ENCODE results near the gene CEACAM1. TPM values are rescaled to one million over a fixed set of nuclear protein-coding genes. Genes with fewer than 3 reads are reported as not detected.
A peak's percentile ranks its signal among the peaks of the same experiment; 100 is the strongest.

CEACAM1 gene
- total RNA-seq, 1 donor from 2014 or later: 13.8 TPM

DNA sequence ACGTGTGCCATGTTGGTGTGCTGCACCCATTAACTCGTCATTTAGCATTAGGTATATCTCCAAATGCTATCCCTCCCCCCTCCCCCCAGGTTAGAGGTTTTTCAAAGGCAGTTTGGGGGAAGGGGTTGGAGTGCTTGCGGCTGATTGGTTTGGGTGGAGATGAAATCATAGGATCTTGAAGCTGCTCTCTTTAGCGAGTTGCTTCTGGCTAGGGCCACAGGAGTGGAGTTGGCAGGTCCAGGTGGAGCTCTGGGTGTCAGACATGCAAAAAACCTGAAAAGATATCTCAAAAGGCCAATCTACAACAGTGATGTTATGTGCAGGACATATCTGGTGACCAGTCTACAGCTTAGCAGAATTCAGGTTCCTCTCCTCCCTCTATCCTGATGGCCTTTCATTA, 52.9 kb downstream of the CEACAM1 start:
- Histone ChIP-seq H3K4me3 (no peak overlapping the region), H3K27me3 (ENCODE audit: low read depth) (no peaks in the 10 kb centered on the region), H3K9me3 (no peaks in the 10 kb centered on the region), H3K36me3 (no peaks in the 10 kb centered on the region), H3K27ac (no peak overlapping the region), H3K4me1 (peaks cover 5% of the 10 kb centered on the region)
- TF ChIP-seq, protein P1, sequence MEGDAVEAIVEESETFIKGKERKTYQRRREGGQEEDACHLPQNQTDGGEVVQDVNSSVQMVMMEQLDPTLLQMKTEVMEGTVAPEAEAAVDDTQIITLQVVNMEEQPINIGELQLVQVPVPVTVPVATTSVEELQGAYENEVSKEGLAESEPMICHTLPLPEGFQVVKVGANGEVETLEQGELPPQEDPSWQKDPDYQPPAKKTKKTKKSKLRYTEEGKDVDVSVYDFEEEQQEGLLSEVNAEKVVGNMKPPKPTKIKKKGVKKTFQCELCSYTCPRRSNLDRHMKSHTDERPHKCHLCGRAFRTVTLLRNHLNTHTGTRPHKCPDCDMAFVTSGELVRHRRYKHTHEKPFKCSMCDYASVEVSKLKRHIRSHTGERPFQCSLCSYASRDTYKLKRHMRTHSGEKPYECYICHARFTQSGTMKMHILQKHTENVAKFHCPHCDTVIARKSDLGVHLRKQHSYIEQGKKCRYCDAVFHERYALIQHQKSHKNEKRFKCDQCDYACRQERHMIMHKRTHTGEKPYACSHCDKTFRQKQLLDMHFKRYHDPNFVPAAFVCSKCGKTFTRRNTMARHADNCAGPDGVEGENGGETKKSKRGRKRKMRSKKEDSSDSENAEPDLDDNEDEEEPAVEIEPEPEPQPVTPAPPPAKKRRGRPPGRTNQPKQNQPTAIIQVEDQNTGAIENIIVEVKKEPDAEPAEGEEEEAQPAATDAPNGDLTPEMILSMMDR (IDR thresholded peaks at IDR 0.05): no peak
- DNase-seq: no peak
- no peak for ATAC-seq
- intact Hi-C loops (cut with DNase I): no loop called here

DNA sequence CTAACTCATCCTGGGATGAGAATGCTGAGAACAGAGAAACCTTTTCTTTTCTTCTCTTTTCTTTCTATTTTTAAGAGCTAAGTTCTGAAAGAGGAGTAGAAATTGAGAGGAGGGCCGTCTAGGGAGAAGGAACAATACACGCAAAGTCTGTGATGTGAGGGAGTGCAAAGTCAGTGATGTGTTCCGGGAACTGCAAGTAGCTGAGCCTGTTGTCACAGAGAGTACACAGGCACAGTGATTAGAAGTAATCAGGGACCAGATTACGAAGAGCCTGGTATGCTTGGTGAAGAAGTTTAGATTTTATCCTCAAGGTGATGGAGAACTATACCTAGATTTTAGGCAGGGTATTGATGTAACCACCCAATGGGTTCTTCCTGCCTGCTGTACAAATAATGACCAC, 53.5 kb downstream of the CEACAM1 start:
- Histone ChIP-seq H3K27ac (no peak overlapping the region), H3K27me3 (ENCODE audit: low read depth) (no peaks in the 10 kb centered on the region), H3K9me3 (no peaks in the 10 kb centered on the region), H3K36me3 (no peaks in the 10 kb centered on the region), H3K4me3 (no peak overlapping the region), H3K4me1 (no peaks in the 10 kb centered on the region)
- intact Hi-C loops (cut with DNase I): no loop called here
- TF ChIP-seq, protein P1 (IDR thresholded peaks at IDR 0.05): no peak
- no peak for DNase-seq
- no peak for ATAC-seq

DNA sequence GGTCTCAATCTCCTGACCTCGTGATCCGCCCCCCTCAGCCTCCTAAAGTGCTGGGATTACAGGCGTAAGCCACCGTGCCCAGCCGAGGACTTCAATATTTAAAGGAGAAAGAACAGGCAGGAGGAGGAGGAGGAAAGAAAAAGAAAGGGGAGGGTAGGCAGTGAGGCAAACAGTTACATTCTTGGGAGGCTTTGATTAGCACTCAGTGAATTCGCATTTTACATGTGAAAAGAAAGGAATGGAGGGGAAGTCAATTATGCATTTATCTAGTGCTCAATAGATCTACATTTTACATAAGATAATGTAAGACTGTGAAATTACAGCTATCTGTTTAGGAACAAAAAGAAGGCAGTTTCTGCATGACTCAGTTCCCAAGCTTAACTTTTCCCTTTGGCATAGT, 54.6 kb downstream of the CEACAM1 start:
- ATAC-seq: no peak
- no peaks in the 10 kb centered on the region for H3K9me3 ChIP-seq
- no peak overlapping the region for H3K27ac ChIP-seq
- no peaks in the 10 kb centered on the region for H3K4me1 ChIP-seq
- H3K27me3 ChIP-seq (ENCODE audit: low read depth): no peaks in the 10 kb centered on the region
- TF ChIP-seq, protein P1 (IDR thresholded peaks at IDR 0.05): no peak
- no peak for DNase-seq
- H3K4me3 ChIP-seq: no peak overlapping the region
- intact Hi-C loops (cut with DNase I): no loop called here
- H3K36me3 ChIP-seq: no peaks in the 10 kb centered on the region

DNA sequence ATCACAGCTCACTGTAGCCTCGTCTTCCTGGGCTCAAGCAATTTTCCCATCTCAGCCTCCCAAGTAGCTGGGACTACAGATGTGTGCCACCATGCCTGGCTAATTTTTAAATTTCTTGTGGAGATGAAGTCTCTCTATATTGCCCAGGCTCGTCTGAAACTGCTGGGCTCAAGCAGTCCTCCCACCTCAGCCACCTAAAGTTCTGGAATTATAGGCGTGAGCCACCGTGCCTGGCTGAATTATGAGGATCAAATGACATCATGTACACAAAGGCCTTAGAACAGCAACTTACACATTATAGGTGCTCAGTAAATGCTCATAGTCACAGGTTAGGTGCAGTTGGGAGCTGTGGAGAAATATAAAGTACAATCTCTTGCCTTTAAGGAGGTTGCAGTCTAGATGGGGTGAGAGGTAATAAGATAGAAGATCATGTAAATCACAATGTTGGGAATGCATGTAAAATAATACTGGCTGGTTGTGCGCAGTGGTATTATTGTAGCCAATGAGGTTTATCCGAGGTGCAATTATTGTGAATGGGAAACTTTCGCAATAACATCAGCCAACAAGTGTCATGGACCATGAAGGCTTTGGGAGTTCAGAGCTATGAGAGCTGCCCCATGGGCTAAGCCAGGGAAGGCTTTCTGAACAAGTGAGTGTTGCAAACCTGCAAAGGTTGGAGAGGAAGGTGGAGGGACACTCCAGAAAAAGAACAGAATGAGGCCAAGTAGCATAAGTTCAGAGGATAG, 55.7 kb downstream of the CEACAM1 start:
- no peak for ATAC-seq
- no peak overlapping the region for H3K27ac ChIP-seq
- intact Hi-C loops (cut with DNase I): no loop called here
- H3K4me1 ChIP-seq: peaks cover under 1% of the 10 kb centered on the region
- DNase-seq: no peak
- no peaks in the 10 kb centered on the region for H3K9me3 ChIP-seq
- H3K36me3 ChIP-seq: no peaks in the 10 kb centered on the region
- H3K27me3 ChIP-seq (ENCODE audit: low read depth): no peaks in the 10 kb centered on the region
- TF ChIP-seq, protein P1 (IDR thresholded peaks at IDR 0.05): no peak
- H3K4me3 ChIP-seq: no peak overlapping the region

DNA sequence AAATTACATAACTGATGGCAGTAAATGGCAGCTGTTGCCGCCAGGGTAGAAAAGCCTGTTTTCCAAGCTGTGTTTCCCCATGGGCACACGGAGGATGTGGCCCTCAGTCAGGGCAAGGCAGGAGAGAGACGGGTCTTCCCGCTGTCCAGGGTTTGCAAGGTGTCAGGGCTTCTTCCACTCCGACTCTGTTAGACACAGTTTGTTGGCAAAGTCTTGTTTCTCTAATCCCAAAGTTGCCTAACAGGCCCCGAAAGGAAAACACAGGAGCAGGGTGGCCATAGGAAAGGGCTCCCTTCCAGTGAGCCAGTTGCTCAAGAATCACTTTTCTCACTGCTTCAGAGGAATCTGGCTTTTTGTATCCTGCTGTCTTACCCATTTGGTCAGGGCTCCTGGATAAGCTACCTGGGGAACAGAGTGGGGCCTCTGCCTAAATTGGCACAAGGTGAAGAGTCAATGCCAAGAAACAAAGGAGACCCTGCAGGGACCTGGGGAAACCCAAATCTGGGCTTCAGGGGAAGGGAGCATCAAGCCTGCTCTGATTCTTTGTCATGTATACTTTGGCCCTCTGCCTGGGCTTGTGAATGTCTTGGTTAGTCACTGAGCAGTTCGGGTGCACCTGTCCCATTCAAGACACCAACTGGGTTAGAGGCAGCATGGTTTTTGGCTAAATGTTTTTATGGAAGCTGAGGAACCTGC, 56.6 kb downstream of the CEACAM1 start:
- Histone ChIP-seq H3K4me1 (peaks cover 5% of the 10 kb centered on the region), H3K9me3 (no peaks in the 10 kb centered on the region), H3K27me3 (ENCODE audit: low read depth) (no peaks in the 10 kb centered on the region), H3K27ac (no peak overlapping the region), H3K4me3 (no peak overlapping the region), H3K36me3 (no peaks in the 10 kb centered on the region)
- DNase-seq (no peak), ATAC-seq (peak; percentile 19 to 48)
- TF ChIP-seq, protein P1 (IDR thresholded peaks at IDR 0.05): no peak
- intact Hi-C loops (cut with DNase I): no loop called here
